HepG2 (cell line): Measurements from ENCODE around the gene MPPE1. TPM values are rescaled to one million over a fixed set of nuclear protein-coding genes. Genes with fewer than 3 reads are reported as not detected.
"Not testable (repeated sequence)": the region's sequence is repeated elsewhere in the genome, so short reads cannot be mapped to it uniquely, and the experiment has no call there.

ENCODE experiments used
- ATAC-seq: fragments of 200-7000 bp; cut with Tn5 transposase; 3 replicates; pipeline ENCODE4 v1.9.1; 2020; ENCODE audit warnings: mild to moderate bottlenecking, moderate library complexity
- BruUV-seq: library from RNA; stranded (reverse); fragments of 400-500 nt; replicated peaks from 2 replicates; lab custom pipeline; 2021; lab: Mats Ljungman, UMichigan
- CTCF ChIA-PET: fragments of 300-600 bp; formaldehyde crosslinking; extraction: SDS; loops from one replicate; lab custom pipeline; 2021; ENCODE audit warnings: low total read pairs, inconsistent platforms, low intra/inter-chr PET ratio; lab: Yijun Ruan, JAX
- POLR2A ChIA-PET: fragments of 350-600 bp; sonication (Branson Sonifier 250); formaldehyde crosslinking; loops from one replicate; lab custom pipeline; 2020; ENCODE audit warnings: antibody characterized with exemption, inconsistent platforms; lab: Yijun Ruan, JAX
- DNase-seq: peaks from one replicate; pipeline ENCODE4 v3.0.0-alpha.2; 2015; ENCODE audit warnings: low spot score
- FAIRE-seq: peaks from 3 replicates; lab custom pipeline; 2011; peaks lifted over from hg19 to GRCh38; lab: Jason Lieb, UNC
- H2AFZ ChIP-seq: one replicate; pipeline ENCODE4 v1.6.1; 2011; ENCODE audit warnings: low read length, inconsistent platforms
- H3K27ac ChIP-seq: fragments of 300-600 bp; 3 replicates; pipeline ENCODE4 v1.8.0; 2011; ENCODE audit warnings: mixed run types, mild to moderate bottlenecking, mixed read lengths, low read length, inconsistent platforms; ENCODE audit not compliant: insufficient read depth; ENCODE audit errors: extremely low read length
- H3K27me3 ChIP-seq, 2 experiments: fragments of 200-600 bp in 1 of 2; 2 replicates in 1 of 2; 3 replicates in 1 of 2; pipeline versions ENCODE4 v1.6.0 to v1.8.0; 2011; ENCODE audit warnings: low read length in 2 of 2, mild to moderate bottlenecking in 2 of 2, moderate library complexity in 2 of 2, inconsistent platforms in 1 of 2; ENCODE audit not compliant: insufficient read depth in 2 of 2, control insufficient read depth in 1 of 2
- H3K36me3 ChIP-seq, 2 experiments: fragments of 200-600 bp in 1 of 2; replicated peaks in 1 of 2; 2 replicates in 1 of 2; 3 replicates in 1 of 2; pipeline versions ENCODE4 v1.5.1 to v1.8.0; 2011; ENCODE audit warnings: low read length in 2 of 2, inconsistent platforms in 1 of 2; ENCODE audit not compliant: insufficient read depth in 2 of 2, control insufficient read depth in 1 of 2
- H3K4me1 ChIP-seq: 2 replicates; pipeline ENCODE4 v1.5.1; 2012; ENCODE audit warnings: low read length, inconsistent platforms; ENCODE audit not compliant: insufficient read depth
- H3K4me2 ChIP-seq: 2 replicates; pipeline ENCODE4 v1.6.0; 2011; ENCODE audit warnings: low read depth, low read length, inconsistent platforms
- H3K4me3 ChIP-seq, 3 experiments: fragments of 200-600 bp in 1 of 3; sonication (generic), shearing (Covaris generic) in 1 of 3; replicated peaks in 1 of 3; 2 replicates each; pipeline ENCODE4 v1.5.1; 2011 to 2016; ENCODE audit warnings: low read length in 3 of 3, inconsistent platforms in 2 of 3, low read depth in 2 of 3, mild to moderate bottlenecking in 2 of 3, control low read depth in 1 of 3, mixed read lengths in 1 of 3; ENCODE audit not compliant: insufficient read depth in 1 of 3
- H3K79me2 ChIP-seq: one replicate; pipeline ENCODE4 v1.6.1; 2011; ENCODE audit warnings: low read length, inconsistent platforms; ENCODE audit not compliant: insufficient read depth
- H3K9ac ChIP-seq: 2 replicates; pipeline ENCODE4 v1.6.0; 2011; ENCODE audit warnings: mild to moderate bottlenecking, low read depth, low read length, inconsistent platforms; ENCODE audit not compliant: insufficient read depth
- H3K9me3 ChIP-seq: 2 replicates; pipeline ENCODE4 v1.5.1; 2012; ENCODE audit warnings: mild to moderate bottlenecking, low read length
- H4K20me1 ChIP-seq: 2 replicates; pipeline ENCODE4 v1.6.0; 2011; ENCODE audit warnings: inconsistent platforms, mild to moderate bottlenecking, low read length, moderate library complexity; ENCODE audit not compliant: insufficient read depth
- ARID5B ChIP-seq: IDR thresholded peaks from 2 replicates; pipeline ENCODE4 v1.4.0; 2020; ENCODE audit warnings: mild to moderate bottlenecking, missing genetic modification reagents
- CEBPG ChIP-seq: IDR thresholded peaks from 2 replicates; pipeline ENCODE4 v1.6.1; 2016
- EED ChIP-seq: sonication (generic); formaldehyde crosslinking; IDR thresholded peaks from 2 replicates; pipeline ENCODE4 v1.5.0; 2020; ENCODE audit warnings: mild to moderate bottlenecking, missing genetic modification reagents
- IKZF1 ChIP-seq: fragments of 450-650 bp; IDR thresholded peaks from 2 replicates; pipeline ENCODE4 v1.7.1; 2016
- NFE2L2 ChIP-seq: fragments of 150-350 bp; IDR thresholded peaks from 2 replicates; pipeline ENCODE4 v1.6.1; 2014; ENCODE audit warnings: low read length
- NKX3-1 ChIP-seq: sonication (generic); formaldehyde crosslinking; IDR thresholded peaks from 2 replicates; pipeline ENCODE4 v1.5.0; 2020; ENCODE audit warnings: missing genetic modification reagents
- PHF21A ChIP-seq: sonication (generic); formaldehyde crosslinking; IDR thresholded peaks from 2 replicates; pipeline ENCODE4 v1.5.0; 2020; ENCODE audit warnings: mild to moderate bottlenecking, missing genetic modification reagents
- PLRG1 ChIP-seq: fragments of 450-650 bp; conservative IDR thresholded peaks from 2 replicates; pipeline ENCODE4 v1.6.1; 2016
- SMARCC2 ChIP-seq: fragments of 450-650 bp; IDR thresholded peaks from 2 replicates; pipeline ENCODE4 v1.6.1; 2017; ENCODE audit warnings: antibody characterized with exemption, mild to moderate bottlenecking
- ZNF121 ChIP-seq: sonication (generic); formaldehyde crosslinking; IDR thresholded peaks from 2 replicates; pipeline ENCODE4 v1.5.0; 2020; ENCODE audit warnings: mild to moderate bottlenecking, missing genetic modification reagents
- ZNF232 ChIP-seq: sonication (generic); formaldehyde crosslinking; IDR thresholded peaks from 2 replicates; pipeline ENCODE4 v1.4.0; 2020; ENCODE audit warnings: missing genetic modification reagents, borderline replicate concordance
- ZNF513 ChIP-seq: sonication (generic); formaldehyde crosslinking; conservative IDR thresholded peaks from 2 replicates; pipeline ENCODE4 v1.5.0; 2020; ENCODE audit warnings: missing genetic modification reagents
- ZNF619 ChIP-seq: sonication (generic); formaldehyde crosslinking; IDR thresholded peaks from 2 replicates; pipeline ENCODE4 v1.4.0; 2020; ENCODE audit warnings: mild to moderate bottlenecking, missing genetic modification reagents
- ZNF737 ChIP-seq: sonication (generic); formaldehyde crosslinking; IDR thresholded peaks from 2 replicates; pipeline ENCODE4 v1.5.0; 2020; ENCODE audit warnings: missing genetic modification reagents, mild to moderate bottlenecking, borderline replicate concordance
- WGBS: methylation state at CpG from one replicate; pipeline ENCODE4 v1.1.6; 2017; ENCODE audit warnings: low lambda C conversion rate; 5-methylcytosine and 5-hydroxymethylcytosine counted together
- in situ Hi-C: cut with HindIII; loops from 2 replicates; pipeline ENCODE4 v1.10.0; 2017; ENCODE audit warnings: low pct_unique_long_range_greater_than_20kb; ENCODE audit not compliant: extremely low pct_ligation_motif_present
- intact Hi-C: fragments of 100-400 bp; cut with micrococcal nuclease; formaldehyde crosslinking; loops from one replicate; pipeline ENCODE4 v1.10.0; 2022; ENCODE audit not compliant: unreplicated experiment
- polyA plus RNA-seq, 8 experiments: library from polyadenylated mRNA; depleted of rRNA in 3 of 8; stranded (reverse) in 7 of 8; unstranded in 1 of 8; fragments of >200 nt; fragmentation: Illumina TruSeq in 4 of 8; extraction: Trizol in 4 of 8; gene quantifications; 2 replicates each; pipeline versions ENCODE4 v1.2.1 to v1.2.3, GENCODE V29; 2011 to 2016; ENCODE audit warnings: low read depth in 4 of 8, missing spikeins in 1 of 8, mixed read lengths in 1 of 8; ENCODE audit not compliant: insufficient read depth in 1 of 8
- total RNA-seq, 5 experiments: library from RNA; depleted of rRNA; stranded (reverse); fragments of >200 nt; fragmentation: Illumina TruSeq; extraction: Trizol; gene quantifications; 2 replicates each; pipeline ENCODE4 v1.2.3, GENCODE V29; 2016; ENCODE audit warnings: low read depth in 1 of 5

MPPE1 gene
- total and polyA plus RNA-seq, 2 of the 13 experiments (the other 11 are each of a cell fraction or from before 2014, with no cell fraction given) = 9.6 to 11.9 TPM

GRCh38 chr18:11892438-11892837 is 15.7 kb downstream of the MPPE1 start:
- H4K20me1 ChIP-seq, H3K4me2 ChIP-seq, FAIRE-seq, intact Hi-C loops, H3K4me3 ChIP-seq, POLR2A ChIA-PET, DNase-seq, H3K9ac ChIP-seq, H3K27ac ChIP-seq, H2AFZ ChIP-seq, CTCF ChIA-PET, H3K27me3 ChIP-seq, in situ Hi-C loops, H3K79me2 ChIP-seq, H3K36me3 ChIP-seq, H3K9me3 ChIP-seq, ATAC-seq, BruUV-seq: not testable (repeated sequence)
- 81% methylated on average over 7 of the region's 7 CpGs for WGBS
- peaks cover 18% of the 10 kb centered on the region for H3K4me1 ChIP-seq
- TF ChIP-seq CEBPG (CRISPR knock-in tag) = 0 out of 2 replicates have a peak, but pooled peaks have one; percentile 12

GRCh38 chr18:11891737-11892136 is 16.4 kb downstream of the MPPE1 start:
- Histone ChIP-seq H3K4me3 (no peak overlapping the region), H3K79me2 (no peaks in the 10 kb centered on the region), H2AFZ (no peak overlapping the region), H3K9me3 (no peaks in the 10 kb centered on the region), H4K20me1 (no peaks in the 10 kb centered on the region), H3K4me1 (peaks cover 24% of the 10 kb centered on the region), H3K4me2 (no peak overlapping the region), H3K27ac (no peak overlapping the region), H3K36me3 (no peaks in the 10 kb centered on the region; a peak in 2 of 5 replicates), H3K27me3 (no peaks in the 10 kb centered on the region), H3K9ac (no peak overlapping the region)
- no TSS peak for BruUV-seq
- 91% methylated on average over 9 of the region's 9 CpGs for WGBS
- ATAC-seq (no peak), DNase-seq (no peak), FAIRE-seq (no peak)
- in situ Hi-C loops (no loop called here), intact Hi-C loops (no loop called here)
- ChIA-PET POLR2A (no interaction called here), CTCF (no interaction called here)
- TF ChIP-seq ZNF513 (CRISPR knock-in tag) (no peak), ZNF232 (no peak), ZNF619 (CRISPR knock-in tag) (no peak), ZNF121 (0 out of 2 replicates have a peak, but pooled peaks have one; percentile 28), PLRG1 (no peak), SMARCC2 (no peak), NFE2L2 (no peak), NKX3-1 (CRISPR knock-in tag) (no peak), ZNF737 (CRISPR knock-in tag) (no peak), ARID5B (CRISPR knock-in tag) (no peak), IKZF1 (no peak), EED (CRISPR knock-in tag) (no peak), PHF21A (CRISPR knock-in tag) (no peak)
